ENCODE data around the gene CASK.

CASK gene

GRCh38 chrX:41759817-41760216 is 163.5 kb downstream of the CASK start:
- H3K4me3 ChIP-seq (ENCODE audit: control insufficient read depth, low read depth, low read length): no peak overlapping the region
- DNase-seq (ENCODE audit: low read depth): peak; percentile 62
- peak; percentile 65 for TF ChIP-seq CTCF (conservative IDR thresholded peaks at IDR 0.05; ENCODE audit: control insufficient read depth, insufficient read depth, low read depth, low read length)

- no peak for DNase-seq (ENCODE audit: low read depth)
- no peak for TF ChIP-seq CTCF (conservative IDR thresholded peaks at IDR 0.05; ENCODE audit: control insufficient read depth, insufficient read depth, low read depth, low read length)
- no peak overlapping the region for H3K4me3 ChIP-seq (ENCODE audit: control insufficient read depth, low read depth, low read length)
Measured at GRCh38 chrX:41758401-41758800, 165.0 kb downstream of the CASK start.

- no peak overlapping the region for H3K4me3 ChIP-seq (ENCODE audit: control insufficient read depth, low read depth, low read length)
- TF ChIP-seq CTCF (conservative IDR thresholded peaks at IDR 0.05; ENCODE audit: control insufficient read depth, insufficient read depth, low read depth, low read length): no peak
- DNase-seq (ENCODE audit: low read depth): no peak
Measured at GRCh38 chrX:41750716-41751115, 172.6 kb downstream of the CASK start.

DNA sequence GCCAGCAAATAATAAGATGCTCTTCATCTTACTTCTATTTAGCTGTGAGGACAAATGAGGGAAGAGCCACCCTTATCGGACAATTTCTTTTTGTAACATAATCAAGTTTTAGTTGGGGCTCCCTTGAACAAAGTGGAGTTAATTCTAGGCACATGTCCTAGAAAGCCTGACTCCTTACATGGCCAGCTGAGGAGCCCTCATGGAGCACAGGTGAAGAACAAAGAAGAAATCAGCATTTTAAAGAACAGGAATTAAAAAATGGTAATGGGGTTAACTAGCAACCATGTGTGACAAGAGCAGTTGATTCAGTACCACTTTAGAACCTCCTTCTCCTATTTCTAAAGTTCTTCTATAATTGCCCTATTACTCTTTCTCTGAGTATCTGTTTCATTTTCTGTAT is 183.5 kb downstream of the CASK start:
- H3K4me3 ChIP-seq (ENCODE audit: control insufficient read depth, low read depth, low read length): no peak overlapping the region
- TF ChIP-seq CTCF (conservative IDR thresholded peaks at IDR 0.05; ENCODE audit: control insufficient read depth, insufficient read depth, low read depth, low read length): no peak
- DNase-seq (ENCODE audit: low read depth): no peak

- TF ChIP-seq CTCF (conservative IDR thresholded peaks at IDR 0.05; ENCODE audit: control insufficient read depth, insufficient read depth, low read depth, low read length): no peak
- no peak overlapping the region for H3K4me3 ChIP-seq (ENCODE audit: control insufficient read depth, low read depth, low read length)
- DNase-seq (ENCODE audit: low read depth): no peak
Measured at GRCh38 chrX:41737065-41737464, 186.3 kb downstream of the CASK start.

DNA sequence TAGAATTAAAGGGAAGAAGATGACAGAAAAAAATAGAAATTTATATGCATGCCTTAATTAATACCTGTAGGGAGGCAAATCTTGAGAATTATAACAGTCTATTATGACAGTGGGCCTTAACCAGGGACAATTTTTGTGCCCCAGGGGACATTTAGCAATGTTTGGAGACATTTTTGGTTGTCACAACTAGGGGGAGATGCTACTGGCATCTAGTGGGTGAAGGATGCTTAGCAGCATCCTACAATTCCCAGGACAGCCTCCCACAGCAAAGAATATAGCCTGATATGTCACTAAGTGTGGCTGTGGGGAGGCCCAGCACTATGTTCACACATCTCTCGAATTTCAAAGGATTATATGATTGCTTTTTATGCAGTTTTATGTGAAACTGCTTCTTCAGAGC is 188.8 kb downstream of the CASK start:
- peak; percentile 55 for TF ChIP-seq CTCF (conservative IDR thresholded peaks at IDR 0.05; ENCODE audit: control insufficient read depth, insufficient read depth, low read depth, low read length)
- DNase-seq (ENCODE audit: low read depth): peak; percentile 40
- no peak overlapping the region for H3K4me3 ChIP-seq (ENCODE audit: control insufficient read depth, low read depth, low read length)

GRCh38 chrX:41733939-41734338 is 189.4 kb downstream of the CASK start:
- no peak for TF ChIP-seq CTCF (conservative IDR thresholded peaks at IDR 0.05; ENCODE audit: control insufficient read depth, insufficient read depth, low read depth, low read length)
- H3K4me3 ChIP-seq (ENCODE audit: control insufficient read depth, low read depth, low read length): no peak overlapping the region
- DNase-seq (ENCODE audit: low read depth): no peak

Data from fibroblast of mammary gland (primary cell).